HepG2 (cell line): Measurements from ENCODE around the gene SEPTIN10. TPM values are rescaled to one million over a fixed set of nuclear protein-coding genes. Genes with fewer than 3 reads are reported as not detected.

Experiments
- ARID5B ChIP-seq: IDR thresholded peaks from 2 replicates; pipeline ENCODE4 v1.4.0; 2020; ENCODE audit warnings: mild to moderate bottlenecking, missing genetic modification reagents
- ATF5 ChIP-seq: sonication (generic); formaldehyde crosslinking; IDR thresholded peaks from 2 replicates; pipeline ENCODE4 v1.4.0; 2020; ENCODE audit warnings: mild to moderate bottlenecking, low read depth, missing genetic modification reagents
- DRAP1 ChIP-seq: IDR thresholded peaks from 2 replicates; pipeline ENCODE4 v1.6.1; 2016; ENCODE audit warnings: missing genetic modification reagents, missing compliant biosample characterization
- GLMP ChIP-seq: sonication (generic); formaldehyde crosslinking; IDR thresholded peaks from 2 replicates; pipeline ENCODE4 v1.9.0; 2021; ENCODE audit warnings: missing genetic modification reagents, mild to moderate bottlenecking, borderline replicate concordance
- LCORL ChIP-seq, 2 experiments: fragments of 450-650 bp in 1 of 2; sonication (generic) in 1 of 2; formaldehyde crosslinking in 1 of 2; IDR thresholded peaks; 2 replicates each; pipeline versions ENCODE4 v1.5.0 to v1.6.1; 2017 to 2020; ENCODE audit warnings: antibody characterized with exemption in 1 of 2, missing genetic modification reagents in 1 of 2
- MED13 ChIP-seq: sonication (generic); formaldehyde crosslinking; IDR thresholded peaks from 2 replicates; pipeline ENCODE4 v1.5.0; 2020; ENCODE audit warnings: missing genetic modification reagents
- NCOA2 ChIP-seq: sonication (generic); formaldehyde crosslinking; IDR thresholded peaks from 2 replicates; pipeline ENCODE4 v1.8.0; 2022; ENCODE audit warnings: inconsistent platforms
- PBX3 ChIP-seq: sonication (generic); formaldehyde crosslinking; IDR thresholded peaks from 2 replicates; pipeline ENCODE4 v1.8.1; 2023; ENCODE audit warnings: missing genetic modification reagents, inconsistent platforms, borderline replicate concordance
- PRDM4 ChIP-seq: sonication (generic); formaldehyde crosslinking; IDR thresholded peaks from 2 replicates; pipeline ENCODE4 v1.9.0; 2021; ENCODE audit warnings: missing genetic modification reagents, borderline replicate concordance
- SOX6 ChIP-seq, 2 experiments: fragments of 450-650 bp in 1 of 2; sonication (generic) in 1 of 2; formaldehyde crosslinking in 1 of 2; IDR thresholded peaks; 2 replicates each; pipeline versions ENCODE4 v1.4.0 to v1.6.1; 2017 to 2020; ENCODE audit warnings: antibody characterized with exemption in 1 of 2, mild to moderate bottlenecking in 1 of 2, missing genetic modification reagents in 1 of 2
- SSRP1 ChIP-seq: IDR thresholded peaks from 2 replicates; pipeline ENCODE4 v1.6.1; 2016; ENCODE audit warnings: control low read depth
- ZBTB33 ChIP-seq: sonication (generic); formaldehyde crosslinking; IDR thresholded peaks from 2 replicates; pipeline ENCODE4 v1.4.0; 2020; ENCODE audit warnings: missing genetic modification reagents
- ZFAT ChIP-seq: sonication (generic); formaldehyde crosslinking; conservative IDR thresholded peaks from 2 replicates; pipeline ENCODE4 v1.8.1; 2023; ENCODE audit warnings: missing genetic modification reagents, inconsistent platforms
- ZNF33B ChIP-seq: sonication (generic); formaldehyde crosslinking; IDR thresholded peaks from 2 replicates; pipeline ENCODE4 v1.5.1; 2020; ENCODE audit warnings: mild to moderate bottlenecking, missing genetic modification reagents
- ZNF552 ChIP-seq: sonication (generic); formaldehyde crosslinking; IDR thresholded peaks from 2 replicates; pipeline ENCODE4 v1.9.0; 2022; ENCODE audit warnings: missing genetic modification reagents, mild to moderate bottlenecking, borderline replicate concordance
- polyA plus RNA-seq, 8 experiments: library from polyadenylated mRNA; depleted of rRNA in 3 of 8; stranded (reverse) in 7 of 8; unstranded in 1 of 8; fragments of >200 nt; fragmentation: Illumina TruSeq in 4 of 8; extraction: Trizol in 4 of 8; gene quantifications; 2 replicates each; pipeline versions ENCODE4 v1.2.1 to v1.2.3, GENCODE V29; 2011 to 2016; ENCODE audit warnings: low read depth in 4 of 8, missing spikeins in 1 of 8, mixed read lengths in 1 of 8; ENCODE audit not compliant: insufficient read depth in 1 of 8
- total RNA-seq, 5 experiments: library from RNA; depleted of rRNA; stranded (reverse); fragments of >200 nt; fragmentation: Illumina TruSeq; extraction: Trizol; gene quantifications; 2 replicates each; pipeline ENCODE4 v1.2.3, GENCODE V29; 2016; ENCODE audit warnings: low read depth in 1 of 5

SEPTIN10 gene
- total and polyA plus RNA-seq, 2 of the 13 experiments (the other 11 are each of a cell fraction or from before 2014, with no cell fraction given), result 45.8 to 67.5 TPM

- TF ChIP-seq ARID5B (CRISPR knock-in tag) (peak; percentile 86), GLMP (CRISPR knock-in tag) (no peak), PBX3 (CRISPR knock-in tag) (no peak), PRDM4 (no peak), SOX6 (IDR thresholded peaks at IDR 0.05) (no peak), SOX6 (CRISPR knock-in tag; IDR thresholded peaks at IDR 0.05) (peak; percentile 69), DRAP1 (CRISPR knock-in tag) (peak; percentile 50; the same call in 1 of the 2 replicates), LCORL (IDR thresholded peaks at IDR 0.05) (no peak), LCORL (CRISPR knock-in tag; IDR thresholded peaks at IDR 0.05) (peak; percentile 45), SSRP1 (CRISPR knock-in tag) (no peak), ZFAT (CRISPR knock-in tag) (no peak), ZNF552 (CRISPR knock-in tag) (no peak), NCOA2 (peak; percentile 67; the same call in 1 of the 2 replicates), ATF5 (CRISPR knock-in tag) (no peak), ZNF33B (CRISPR knock-in tag) (no peak), ZBTB33 (CRISPR knock-in tag) (no peak), MED13 (CRISPR knock-in tag) (no peak)
These were observed 24.2 kb upstream of the SEPTIN10 start (continued) for GRCh38 chr2:109637749-109638570.
